ENCODE measurements around the gene HSD17B14.

DNA sequence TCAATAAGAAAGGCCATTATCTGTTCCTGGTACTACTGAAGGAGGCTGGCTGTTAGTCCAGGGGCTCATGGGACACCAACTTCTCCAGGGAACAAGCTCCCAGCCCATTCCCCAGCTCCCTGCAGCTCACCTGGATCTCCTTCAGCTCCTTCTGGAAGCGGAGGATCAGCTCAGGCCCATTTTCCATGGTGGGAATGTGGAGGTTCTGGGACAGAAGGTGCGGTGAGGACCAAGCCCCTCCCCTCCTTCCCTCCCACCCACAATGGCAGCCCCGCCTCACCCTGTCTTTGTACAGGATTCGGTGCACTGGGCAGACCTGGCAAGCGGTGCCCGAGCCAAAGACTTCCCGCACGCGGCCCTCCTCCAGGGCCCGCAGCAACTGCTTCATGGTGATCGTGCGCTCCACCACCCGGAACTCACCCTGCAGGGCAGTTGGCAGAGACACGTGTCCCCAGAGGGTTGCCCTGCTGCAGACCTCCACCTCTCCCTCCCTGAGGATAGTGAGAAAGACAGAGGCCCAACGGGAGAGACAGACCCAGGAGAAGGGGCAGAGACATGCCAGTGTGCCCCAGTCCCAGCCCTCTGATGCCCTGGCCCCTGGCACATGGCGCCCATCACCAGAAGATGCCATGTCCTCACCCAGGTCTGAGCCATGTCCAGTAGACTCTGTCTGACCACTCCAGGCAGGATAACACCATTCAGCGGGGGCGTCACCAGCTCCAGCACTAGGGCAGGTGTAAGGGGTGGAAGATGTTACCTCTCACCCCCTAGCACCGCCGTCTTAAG is 39.8 kb downstream of the HSD17B14 start:
- TF ChIP-seq ZFX (IDR thresholded peaks at IDR 0.05) (no peak), CTCF (IDR thresholded peaks at IDR 0.05 in 2 of 3, conservative IDR thresholded peaks at IDR 0.05 in 1 of 3; ENCODE audit: borderline replicate concordance in 1 of 3, insufficient read depth in 1 of 3, low read depth in 2 of 3, low read length in 2 of 3) (no peak), ELF1 (IDR thresholded peaks at IDR 0.05; ENCODE audit: borderline replicate concordance, low read depth) (no peak), TCF7L2 (IDR thresholded peaks at IDR 0.05; ENCODE audit: borderline replicate concordance, extremely low read depth, insufficient read depth, insufficient read length) (no peak), POLR2A (IDR thresholded peaks at IDR 0.05; ENCODE audit: borderline replicate concordance, extremely low read depth, insufficient read depth, insufficient read length) (no peak), REST (IDR thresholded peaks at IDR 0.05; ENCODE audit: low read depth) (no peak), POLR2AphosphoS5 (IDR thresholded peaks at IDR 0.05; ENCODE audit: low read depth, low read length) (no peak), EZH2phosphoT487 (IDR thresholded peaks at IDR 0.05; ENCODE audit: borderline replicate concordance) (no peak), EZH2 (IDR thresholded peaks at IDR 0.05) (no peak), ZNF274 (IDR thresholded peaks at IDR 0.05; ENCODE audit: low read depth, low read length) (no peak), ZBTB33 (IDR thresholded peaks at IDR 0.05; ENCODE audit: extremely low read depth, insufficient replicate concordance, low read length) (no peak), CBX3 (IDR thresholded peaks at IDR 0.05; ENCODE audit: low read depth) (no peak), EGR1 (IDR thresholded peaks at IDR 0.05; ENCODE audit: low read depth) (no peak)
- TF ChIP-seq, protein P1, sequence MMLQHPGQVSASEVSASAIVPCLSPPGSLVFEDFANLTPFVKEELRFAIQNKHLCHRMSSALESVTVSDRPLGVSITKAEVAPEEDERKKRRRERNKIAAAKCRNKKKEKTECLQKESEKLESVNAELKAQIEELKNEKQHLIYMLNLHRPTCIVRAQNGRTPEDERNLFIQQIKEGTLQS (IDR thresholded peaks at IDR 0.05): no peak

Data from HCT116 (cell line).